ENCODE measurements around the gene WDR81. TPM values are rescaled to one million over a fixed set of nuclear protein-coding genes. Genes with fewer than 3 reads are reported as not detected.
"Not testable (repeated sequence)": the region's sequence is repeated elsewhere in the genome, so short reads cannot be mapped to it uniquely, and the experiment has no call there.

Gene WDR81
- total RNA-seq, 2 donors from 2014 or later = 17.9 to 30.9 TPM

- Mint-ChIP-seq H3K27me3 (peaks cover 0 to 11% of the 10 kb centered on the region in 2 donors), H3K36me3 (peaks cover 11% of the 10 kb centered on the region)
- not testable (repeated sequence) for H3K27ac Mint-ChIP-seq; H3K4me1 Mint-ChIP-seq (ENCODE audit: low read depth in 2 of 2); ATAC-seq; H3K4me3 Mint-ChIP-seq; H3K9me3 Mint-ChIP-seq
- peak; percentile 29 for DNase-seq (ENCODE audit: low spot score)
Measured at GRCh38 chr17:1708791-1709346, 15.6 kb upstream of the WDR81 start.

GRCh38 chr17:1709403-1709951, 15.0 kb upstream of the WDR81 start:
- peaks cover 10 to 12% of the 10 kb centered on the region in 2 donors for H3K4me1 Mint-ChIP-seq (ENCODE audit: low read depth in 2 of 2)
- no peaks in the 10 kb centered on the region for H3K9me3 Mint-ChIP-seq
- no peak overlapping the region for H3K4me3 Mint-ChIP-seq
- H3K27me3 Mint-ChIP-seq = peaks cover 0 to 11% of the 10 kb centered on the region in 2 donors
- H3K36me3 Mint-ChIP-seq = peaks cover 11% of the 10 kb centered on the region
- no peak overlapping the region for H3K27ac Mint-ChIP-seq
- peak in 1 of 2 donors; percentile 16 for ATAC-seq
- DNase-seq (ENCODE audit: low spot score) = peak; percentile 29

GRCh38 chr17:1709971-1710806, 14.3 kb upstream of the WDR81 start, which contains the start of gene TLCD2:
TLCD2 (minus strand) TSS chr17:1710377; CDS start chr17:1710242, 135 bp downstream.
- no peak within 1 kb of the TSS for H3K27ac Mint-ChIP-seq
- peaks cover 0 to 8% of the 10 kb centered on the region in 2 donors for H3K27me3 Mint-ChIP-seq
- DNase-seq (ENCODE audit: low spot score) = peak; percentile 59
- H3K36me3 Mint-ChIP-seq = peaks cover 11% of the 10 kb centered on the region
- H3K9me3 Mint-ChIP-seq = no peaks in the 10 kb centered on the region
- H3K4me3 Mint-ChIP-seq = peak within 1 kb of the TSS; percentile 16
- peaks cover 10 to 15% of the 10 kb centered on the region in 2 donors for H3K4me1 Mint-ChIP-seq (ENCODE audit: low read depth in 2 of 2)
- peak in 1 of 2 donors; percentile 37 for ATAC-seq

DNA sequence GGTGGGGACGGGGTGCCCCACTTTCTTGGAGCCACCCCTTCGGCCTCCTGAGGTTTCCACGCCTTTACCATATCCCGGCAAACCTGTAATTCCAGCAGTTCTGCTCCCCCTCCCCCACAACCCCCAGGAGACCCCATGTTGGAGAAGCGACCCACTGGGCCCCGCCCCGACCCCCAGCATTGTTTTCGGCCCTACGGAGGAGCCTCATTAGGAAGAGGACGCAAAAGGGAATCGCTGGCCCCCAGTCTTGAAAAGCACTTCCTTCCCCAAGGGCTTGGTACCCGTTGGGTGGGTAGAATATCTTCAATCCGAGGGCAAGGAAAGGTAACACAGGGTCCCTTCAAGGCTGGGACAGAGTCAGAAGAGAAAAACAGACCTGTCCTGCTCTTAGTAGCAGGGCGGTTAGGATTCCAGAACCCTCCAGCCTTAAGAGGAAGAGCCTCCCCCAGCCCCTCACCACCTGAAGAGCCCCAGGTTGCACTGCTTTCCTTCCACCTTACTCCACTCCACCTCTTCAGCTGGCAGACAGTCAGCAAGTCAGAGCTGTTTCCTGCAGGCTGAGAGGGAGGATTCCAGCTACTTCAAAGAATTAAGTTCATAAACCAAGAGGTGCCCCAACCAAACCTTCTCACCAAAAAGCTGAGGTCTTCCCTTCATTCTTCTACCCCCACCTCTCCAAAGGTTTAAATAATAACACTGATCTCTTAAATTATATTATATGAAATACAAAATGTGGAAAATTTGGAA, 13.5 kb upstream of the WDR81 start:
- H3K4me1 Mint-ChIP-seq (ENCODE audit: low read depth in 2 of 2) = peaks cover 10 to 15% of the 10 kb centered on the region in 2 donors
- H3K36me3 Mint-ChIP-seq = peaks cover 11% of the 10 kb centered on the region
- DNase-seq (ENCODE audit: low spot score) = peak; percentile 26
- ATAC-seq = no peak
- H3K27ac Mint-ChIP-seq = no peak overlapping the region
- H3K4me3 Mint-ChIP-seq = peak overlapping the region; percentile 16
- H3K9me3 Mint-ChIP-seq = no peaks in the 10 kb centered on the region
- H3K27me3 Mint-ChIP-seq = peaks cover 0 to 3% of the 10 kb centered on the region in 2 donors

DNA sequence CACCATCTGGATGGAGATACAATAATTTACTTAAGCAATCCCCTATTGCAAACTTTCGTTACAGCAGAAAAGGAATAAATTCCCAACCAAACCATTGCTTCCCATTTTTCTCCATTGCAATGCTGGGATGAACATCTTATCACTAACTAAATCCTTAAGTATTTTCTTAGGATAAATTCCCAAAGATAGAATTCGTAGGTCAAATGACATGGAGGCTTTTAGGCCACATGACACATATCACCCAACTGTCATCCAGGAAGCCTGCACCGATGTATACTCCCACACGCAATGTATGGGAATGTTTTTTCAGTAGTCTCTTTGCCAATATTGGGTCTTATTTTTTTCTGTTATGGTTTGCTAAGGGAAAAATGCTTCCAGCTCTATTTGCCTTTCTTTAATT, 12.7 kb upstream of the WDR81 start:
- Mint-ChIP-seq H3K4me1 (ENCODE audit: low read depth in 2 of 2) (peaks cover 15 to 16% of the 10 kb centered on the region in 2 donors), H3K36me3 (peaks cover 11% of the 10 kb centered on the region), H3K27ac (no peak overlapping the region), H3K9me3 (no peaks in the 10 kb centered on the region), H3K27me3 (peaks cover 0 to 3% of the 10 kb centered on the region in 2 donors), H3K4me3 (peak overlapping the region; percentile 16)
- DNase-seq (ENCODE audit: low spot score) (no peak), ATAC-seq (no peak)

GRCh38 chr17:1712271-1712670, 12.2 kb upstream of the WDR81 start:
- ATAC-seq (no peak), DNase-seq (ENCODE audit: low spot score) (peak; percentile 58)
- peaks cover 11% of the 10 kb centered on the region for H3K36me3 Mint-ChIP-seq
- no peaks in the 10 kb centered on the region for H3K9me3 Mint-ChIP-seq
- no peak overlapping the region for H3K27ac Mint-ChIP-seq
- peak overlapping the region; percentile 13 for H3K4me3 Mint-ChIP-seq
- H3K27me3 Mint-ChIP-seq = peaks cover 0 to 3% of the 10 kb centered on the region in 2 donors
- H3K4me1 Mint-ChIP-seq (ENCODE audit: low read depth in 2 of 2) = peaks cover 19 to 20% of the 10 kb centered on the region in 2 donors

- H3K36me3 Mint-ChIP-seq = peaks cover 11% of the 10 kb centered on the region
- H3K27ac Mint-ChIP-seq = peak overlapping the region in 1 of 2 donors; percentile 68
- ATAC-seq (no peak), DNase-seq (ENCODE audit: low spot score) (peak; percentile 38)
- no peaks in the 10 kb centered on the region for H3K9me3 Mint-ChIP-seq
- no peaks in the 10 kb centered on the region for H3K27me3 Mint-ChIP-seq
- peak overlapping the region; percentile 58 for H3K4me3 Mint-ChIP-seq
- H3K4me1 Mint-ChIP-seq (ENCODE audit: low read depth in 2 of 2) = peaks cover 29% of the 10 kb centered on the region in 2 donors
Measured at GRCh38 chr17:1713160-1713877, 11.2 kb upstream of the WDR81 start.

DNA sequence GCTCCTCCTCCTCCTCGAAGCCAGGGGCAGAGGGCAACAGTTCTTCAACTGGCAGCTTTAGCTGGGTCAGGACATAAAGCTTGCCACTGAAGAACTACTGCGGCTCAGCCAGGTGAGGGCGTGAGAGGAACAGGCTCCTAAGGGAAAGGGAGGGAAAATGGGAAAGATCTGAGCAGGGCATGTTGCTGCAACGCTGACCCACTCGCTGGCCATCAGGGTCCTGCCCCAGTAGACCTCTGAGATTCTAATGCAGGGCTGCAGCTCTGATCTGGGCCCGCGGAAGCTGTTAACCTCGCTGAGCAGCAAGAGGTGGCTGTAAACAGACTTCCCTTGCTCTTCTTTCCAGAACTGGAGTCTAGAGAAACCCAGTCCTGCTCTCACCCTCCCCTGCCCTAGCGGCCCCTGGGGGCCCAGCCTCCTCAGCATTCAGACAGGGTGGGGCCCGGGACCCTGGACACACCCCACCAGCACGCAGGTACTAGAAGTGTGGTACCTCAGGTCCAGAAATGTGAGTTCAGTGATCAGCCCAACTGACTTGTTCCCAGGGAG, 10.6 kb upstream of the WDR81 start:
- Mint-ChIP-seq H3K4me3 (peak overlapping the region; percentile 41), H3K27me3 (no peaks in the 10 kb centered on the region), H3K9me3 (no peaks in the 10 kb centered on the region), H3K36me3 (peaks cover 11% of the 10 kb centered on the region), H3K27ac (peak overlapping the region in 1 of 2 donors; percentile 68), H3K4me1 (ENCODE audit: low read depth in 2 of 2) (peaks cover 30 to 31% of the 10 kb centered on the region in 2 donors)
- no peak for ATAC-seq
- DNase-seq (ENCODE audit: low spot score) = peak; percentile 6

- peak overlapping the region in 1 of 2 donors; percentile 68 for H3K27ac Mint-ChIP-seq
Measured at GRCh38 chr17:1714427-1714979, 10.0 kb upstream of the WDR81 start.

GRCh38 chr17:1714980-1715802, 9.3 kb upstream of the WDR81 start:
- ATAC-seq (no peak), DNase-seq (ENCODE audit: low spot score) (peak; percentile 79)
- Mint-ChIP-seq H3K27ac (peak overlapping the region in 1 of 2 donors; percentile 68), H3K36me3 (peaks cover 11% of the 10 kb centered on the region), H3K4me1 (ENCODE audit: low read depth in 2 of 2) (peaks cover 30 to 31% of the 10 kb centered on the region in 2 donors), H3K4me3 (peak overlapping the region; percentile 79), H3K9me3 (no peaks in the 10 kb centered on the region), H3K27me3 (no peaks in the 10 kb centered on the region)

More at GRCh38 chr17:1714427-1714979, 10.0 kb upstream of the WDR81 start:
- ATAC-seq = no peak
- Mint-ChIP-seq H3K9me3 (no peaks in the 10 kb centered on the region), H3K36me3 (peaks cover 11% of the 10 kb centered on the region), H3K27me3 (no peaks in the 10 kb centered on the region), H3K4me1 (ENCODE audit: low read depth in 2 of 2) (peaks cover 30 to 31% of the 10 kb centered on the region in 2 donors), H3K4me3 (peak overlapping the region; percentile 79)
- peak; percentile 65 for DNase-seq (ENCODE audit: low spot score)

DNA sequence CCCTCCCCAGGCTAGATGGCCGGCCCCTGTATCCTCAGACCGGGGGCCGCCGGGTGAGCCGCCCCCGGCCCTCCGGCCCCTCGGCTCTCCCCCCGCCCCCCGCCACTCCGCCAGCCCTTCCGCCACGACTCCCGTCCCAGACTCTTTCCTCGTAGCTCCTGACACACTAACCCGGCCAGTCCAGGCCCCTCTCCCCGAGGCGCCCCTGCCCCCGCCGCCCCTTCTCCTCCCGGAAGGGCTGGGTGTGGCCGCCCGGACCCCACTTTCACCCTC, 8.8 kb upstream of the WDR81 start:
- peak overlapping the region; percentile 100 for H3K27ac Mint-ChIP-seq
- ATAC-seq = no peak

More for the DNA sequence above, 8.8 kb upstream of the WDR81 start:
- Mint-ChIP-seq H3K36me3 (peaks cover 11% of the 10 kb centered on the region), H3K4me3 (peak overlapping the region; percentile 97), H3K27me3 (no peaks in the 10 kb centered on the region), H3K4me1 (ENCODE audit: low read depth in 2 of 2) (peaks cover 31 to 33% of the 10 kb centered on the region in 2 donors), H3K9me3 (no peaks in the 10 kb centered on the region)
- DNase-seq (ENCODE audit: low spot score) = no peak

Data from natural killer cell treated with Interleukin-12 subunit alpha and Interleukin-12 subunit beta and Interleukin-15 and Interleukin-18, amount 100 ng/mL, for 72 hours (primary cell).